Breast epithelium (tissue), 3 donors: Measurements from ENCODE around the gene SPTBN1.

ENCODE experiments used
- CTCF ChIP-seq, 3 donors: fragments of 450-650 bp; IDR thresholded peaks; one replicate each; pipeline ENCODE4 v1.5.1; 2016 to 2017; ENCODE audit warnings: antibody characterized with exemption in 3 of 3, mild to moderate bottlenecking in 3 of 3, moderate library complexity in 3 of 3
- POLR2A ChIP-seq: fragments of 450-650 bp; IDR thresholded peaks from one replicate; pipeline ENCODE4 v1.6.1; 2016; ENCODE audit warnings: antibody characterized with exemption, mild to moderate bottlenecking, moderate library complexity

- TF ChIP-seq CTCF (IDR thresholded peaks at IDR 0.05) (no peak), POLR2A (no peak)
Measured at GRCh38 chr2:54446122-54446521, 10.0 kb upstream of the SPTBN1 start.
